Activated naive CD4-positive, alpha-beta T cell treated with Interleukin-2 at 50 U/mL for 16 hours (primary cell): ENCODE data around the gene CHD9.
"Not testable (repeated sequence)": the region's sequence is repeated elsewhere in the genome, so short reads cannot be mapped to it uniquely, and the experiment has no call there.

Experiments
- DNase-seq: peaks from one replicate; pipeline ENCODE4 v3.0.0-alpha.2; 2020

CHD9 gene

DNA sequence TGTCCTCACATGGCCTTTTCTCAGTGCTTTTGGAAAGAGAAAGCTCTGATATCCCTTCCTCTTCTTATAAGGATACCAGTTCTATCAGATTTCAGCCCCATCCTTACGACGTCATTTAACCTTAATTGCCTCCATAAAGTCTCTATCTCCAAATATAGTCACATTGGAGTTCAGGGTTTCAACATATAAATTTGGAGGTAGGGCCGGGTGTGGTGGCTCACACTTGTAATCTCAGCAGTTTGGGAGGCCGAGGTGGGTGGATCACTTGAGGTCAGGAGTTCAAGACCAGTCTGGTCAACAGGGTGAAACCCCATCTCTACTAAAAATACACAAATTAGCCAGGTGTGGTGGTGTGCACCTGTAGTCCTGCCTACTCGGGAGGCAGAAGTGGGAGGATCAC is 7.3 kb upstream of the CHD9 start:
- DNase-seq = not testable (repeated sequence)

DNA sequence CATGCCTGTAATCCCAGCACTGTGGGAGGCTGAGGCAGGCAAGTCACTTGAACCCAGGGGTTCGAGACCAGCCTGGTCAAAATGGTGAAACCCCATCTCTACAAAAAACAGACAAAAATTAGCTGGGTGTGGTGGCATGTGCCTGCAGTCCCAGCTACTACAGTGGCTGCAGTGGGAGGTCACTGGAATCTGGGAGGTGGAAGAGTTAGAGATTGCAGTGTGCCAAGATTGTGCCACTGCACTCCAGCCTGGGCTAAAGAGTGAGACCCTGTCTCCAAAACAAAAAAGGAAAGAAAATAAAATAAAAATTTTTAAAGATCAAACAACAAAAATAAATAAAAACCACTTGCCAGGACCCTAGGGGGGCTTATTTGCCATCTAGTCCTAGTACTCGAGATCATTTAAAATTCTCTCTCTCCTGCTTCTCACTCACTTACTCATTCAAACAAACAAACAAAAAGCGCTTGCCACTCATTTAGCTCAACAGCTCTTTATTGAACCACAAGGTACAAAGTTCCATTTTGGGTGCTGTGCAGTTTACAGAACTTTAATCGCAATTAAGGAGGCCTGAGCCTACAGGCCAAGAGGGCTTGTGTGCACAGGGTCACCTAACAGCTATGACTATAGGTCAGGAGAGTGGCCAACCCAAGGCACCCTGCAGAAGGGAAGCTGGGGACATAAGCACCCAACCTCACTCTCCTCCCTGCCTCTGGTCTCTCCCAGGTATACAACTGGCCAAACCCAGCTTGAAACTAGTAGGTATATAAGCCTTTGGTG is 6.5 kb upstream of the CHD9 start:
- no peak for DNase-seq

DNA sequence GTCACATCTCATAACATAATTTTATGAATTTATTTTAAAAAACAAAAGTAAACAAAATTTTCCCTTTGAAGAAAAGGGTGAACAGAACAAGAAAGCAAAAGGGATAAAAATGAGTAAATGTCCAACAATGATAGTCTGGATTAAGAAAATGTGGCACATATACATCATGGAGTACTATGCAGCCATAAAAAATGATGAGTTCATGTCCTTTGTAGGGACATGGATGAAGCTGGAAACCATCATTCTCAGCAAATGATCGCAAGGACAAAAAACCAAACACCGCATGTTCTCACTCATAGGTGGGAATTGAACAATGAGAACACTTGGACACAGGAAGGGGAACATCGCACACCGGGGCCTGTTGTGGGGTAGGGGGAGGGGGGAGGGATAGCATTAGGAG is 3.5 kb upstream of the CHD9 start:
- not testable (repeated sequence) for DNase-seq

DNA sequence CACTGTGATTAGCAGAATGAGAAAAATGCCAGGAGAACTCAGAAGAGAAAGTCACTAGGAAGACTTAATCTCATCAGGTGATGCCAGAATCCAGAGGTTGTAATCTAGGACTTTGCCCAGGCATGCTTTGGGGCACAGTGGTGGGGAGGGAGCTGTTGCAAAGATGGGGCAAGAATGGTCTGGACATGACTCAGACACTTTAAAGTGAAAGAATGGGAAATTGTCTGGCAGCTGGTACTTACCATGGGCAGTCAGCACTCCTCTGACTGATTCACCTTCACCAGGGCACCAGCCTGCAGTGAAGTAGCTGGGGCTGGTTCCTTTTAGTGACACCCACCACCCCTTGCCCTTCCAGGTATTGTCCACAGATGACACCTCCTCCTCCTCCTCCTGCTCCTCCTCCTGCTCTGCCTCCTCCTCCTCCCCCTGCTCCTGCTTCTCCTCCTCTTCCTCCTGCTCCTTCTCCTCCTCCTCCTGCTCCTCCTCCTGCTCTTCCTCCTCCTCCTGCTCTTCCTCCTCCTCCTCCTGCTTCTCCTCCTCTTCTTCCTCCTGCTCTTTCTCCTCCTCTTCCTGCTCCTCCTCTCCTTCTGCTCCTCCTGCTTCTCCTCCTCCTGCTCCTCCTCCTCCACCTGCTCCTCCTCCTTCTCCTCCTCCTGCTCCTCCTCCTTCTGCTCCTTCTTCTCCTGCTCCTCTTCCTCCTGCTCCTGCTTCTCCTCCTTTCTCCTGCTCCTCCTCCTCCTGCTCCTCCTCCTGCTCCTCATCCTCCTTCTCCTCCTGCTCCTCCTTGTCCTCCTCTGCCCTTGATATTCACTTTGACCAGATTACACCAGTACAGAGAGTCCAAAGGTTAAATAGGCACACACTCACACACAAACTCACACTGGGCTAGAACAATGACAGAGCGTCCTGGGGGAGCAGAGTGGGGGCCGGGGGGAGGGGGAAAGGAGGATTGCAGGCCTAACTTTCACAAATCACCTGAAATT is 2.0 kb upstream of the CHD9 start, which contains the start of gene CHD9NB:
Gene CHD9NB, minus strand, starts transcription at position 379 of the 983 bp plus-strand sequence. CDS start 8,739 bp downstream, outside the sequence.
- DNase-seq = no peak

DNA sequence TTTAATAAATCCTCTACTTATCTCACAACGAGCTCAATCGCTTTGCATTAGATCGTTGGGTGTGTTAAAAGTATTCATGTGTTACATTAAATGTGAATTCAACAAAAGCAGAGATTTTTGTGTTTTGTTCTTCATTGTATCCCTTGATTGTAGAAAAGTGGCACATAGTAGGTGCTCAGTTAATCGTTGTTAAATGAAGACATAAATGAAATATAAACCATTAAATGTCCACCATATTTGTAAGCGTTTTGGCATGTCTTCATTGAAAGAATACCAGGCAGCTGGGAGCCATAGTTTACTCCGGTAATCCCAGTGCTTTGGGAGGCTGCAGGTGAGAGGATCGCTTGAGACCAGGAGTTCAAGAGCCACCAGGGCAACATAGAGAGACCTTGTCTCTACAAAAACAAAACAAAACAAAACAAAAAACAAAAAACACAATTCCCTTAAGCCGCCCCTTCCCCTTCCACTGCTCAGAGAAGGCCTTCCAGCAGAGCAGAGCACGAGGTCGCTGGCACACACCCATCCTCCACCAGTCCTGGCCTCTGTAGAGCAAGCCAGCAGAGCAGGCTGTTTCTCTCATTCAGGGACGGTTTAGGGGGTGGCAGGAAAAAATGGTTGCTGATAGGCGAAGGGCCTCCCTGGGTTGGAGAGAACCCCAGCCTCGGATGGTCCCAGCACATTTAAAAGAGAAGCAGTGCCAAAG is 673 bp upstream of the CHD9 start:
- peak; percentile 32 for DNase-seq

DNA sequence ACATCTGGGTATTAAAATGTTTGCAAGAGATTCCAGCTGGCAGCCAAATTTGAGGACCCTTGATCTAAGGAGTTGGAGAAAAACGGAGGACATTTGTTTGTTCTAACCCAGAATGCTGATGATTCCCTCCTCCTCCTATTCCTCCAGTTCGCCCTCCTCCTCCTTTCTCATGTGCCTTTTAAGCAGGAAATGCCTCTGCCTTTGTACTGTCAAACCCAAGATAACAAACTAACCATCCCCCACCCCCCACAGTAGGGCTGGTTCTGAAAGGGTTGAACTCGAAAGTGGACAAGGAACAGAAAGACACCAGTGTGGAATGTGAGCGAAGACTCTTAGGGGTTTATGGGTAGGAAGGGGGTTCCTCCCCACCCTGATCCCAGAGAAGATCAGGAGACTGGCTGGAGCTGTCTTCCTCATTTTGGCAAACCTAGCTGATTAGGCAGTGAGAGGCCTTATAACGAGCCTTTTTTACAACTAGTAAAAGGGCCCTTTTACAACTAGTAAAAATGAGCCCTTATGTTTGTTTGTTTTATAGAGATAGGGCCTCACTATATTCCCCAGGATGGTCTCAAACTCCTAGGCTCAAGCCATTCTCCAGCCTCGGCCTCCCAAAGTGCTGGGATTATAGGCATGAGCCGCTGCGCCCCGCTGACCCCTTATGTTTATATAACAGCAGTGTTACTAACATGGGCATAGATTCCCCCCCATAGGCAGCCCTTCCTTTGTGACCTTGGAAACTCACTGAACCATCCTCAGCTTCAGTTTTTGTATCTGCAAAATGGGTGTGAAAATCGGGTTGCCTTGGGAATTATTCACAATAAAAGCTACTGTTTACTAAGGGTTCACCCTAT is 975 bp downstream of the CHD9 start:
- no peak for DNase-seq

DNA sequence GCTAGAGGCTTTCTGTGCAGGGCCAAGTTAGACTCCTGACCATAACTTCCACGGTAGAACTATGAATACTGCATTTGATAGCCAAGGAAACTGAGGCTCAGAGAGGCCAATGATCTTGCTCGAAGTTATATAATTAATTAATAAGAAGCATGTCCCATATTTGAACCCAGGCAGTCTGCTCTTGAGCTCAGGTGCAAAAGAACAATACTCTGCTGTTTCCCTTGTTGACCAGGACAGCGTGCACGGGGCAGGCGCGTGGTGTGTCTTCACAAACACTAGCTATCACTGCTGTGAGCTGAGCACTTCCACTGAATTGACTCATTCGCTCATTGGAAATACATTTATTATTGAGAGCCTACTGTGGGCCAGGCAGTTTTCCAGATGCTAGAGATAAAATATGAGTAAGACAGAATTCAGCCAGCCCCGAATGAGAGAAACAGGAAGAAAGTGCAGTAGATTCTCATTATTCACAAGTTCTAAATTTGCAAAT is 1.6 kb downstream of the CHD9 start:
- DNase-seq = no peak

DNA sequence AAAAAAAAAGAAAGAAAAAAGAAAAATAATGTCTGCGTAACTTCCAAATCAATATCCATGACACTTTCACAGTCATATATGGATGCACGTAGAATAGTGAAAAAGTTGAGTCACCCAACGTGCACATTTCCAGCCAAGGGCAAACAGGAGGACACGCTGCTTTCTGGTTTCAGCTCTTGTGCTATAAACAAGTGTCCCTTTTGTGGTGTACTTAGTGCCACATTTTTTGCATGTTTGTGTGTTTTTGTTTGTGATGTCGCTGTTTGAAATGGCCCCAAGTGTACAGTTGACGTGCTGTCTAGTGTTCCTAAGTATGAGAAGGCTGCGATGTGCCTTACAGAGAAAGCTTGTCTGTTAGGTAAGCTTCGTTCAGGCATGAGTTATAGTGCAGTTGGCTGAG is 2.9 kb downstream of the CHD9 start:
- DNase-seq = no peak

DNA sequence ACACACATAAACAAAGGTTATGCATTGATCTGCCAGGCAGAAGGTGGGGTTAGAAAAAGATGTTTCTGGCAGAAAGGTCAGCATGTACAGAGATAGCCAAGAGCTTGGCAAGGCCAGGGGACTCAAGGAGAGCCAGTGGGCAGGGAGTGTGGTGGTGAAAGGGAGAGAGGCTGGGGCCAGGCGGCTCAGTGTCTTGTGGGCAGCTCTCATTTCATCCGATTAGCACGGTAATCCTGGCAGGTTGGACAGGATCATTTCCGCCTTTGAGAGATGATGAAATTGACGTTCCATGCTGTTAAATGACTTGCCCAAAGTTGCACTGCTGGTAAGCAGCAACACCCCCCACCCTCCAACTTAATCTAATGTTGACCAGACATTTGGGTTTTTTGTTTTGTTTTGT is 3.6 kb downstream of the CHD9 start:
- no peak for DNase-seq

DNA sequence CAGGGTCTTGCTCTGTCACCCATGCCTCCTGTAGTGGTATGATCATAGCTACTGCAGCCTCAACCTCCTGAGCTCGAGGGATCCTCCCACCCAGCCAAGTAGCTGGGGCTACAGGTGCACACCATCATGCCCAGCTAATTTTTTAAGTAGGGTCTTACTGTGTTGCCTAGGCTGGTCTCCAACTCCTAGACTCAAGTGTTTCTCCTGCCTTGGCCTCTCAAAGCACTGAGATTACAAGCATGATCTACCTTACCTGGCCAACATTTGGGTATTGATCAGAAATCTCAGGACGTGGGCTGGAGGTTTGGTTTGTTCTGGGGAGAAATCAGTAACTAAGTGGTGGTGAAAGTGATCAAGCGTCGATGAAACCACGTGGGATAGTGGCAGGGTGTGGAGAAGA is 4.1 kb downstream of the CHD9 start:
- no peak for DNase-seq

DNA sequence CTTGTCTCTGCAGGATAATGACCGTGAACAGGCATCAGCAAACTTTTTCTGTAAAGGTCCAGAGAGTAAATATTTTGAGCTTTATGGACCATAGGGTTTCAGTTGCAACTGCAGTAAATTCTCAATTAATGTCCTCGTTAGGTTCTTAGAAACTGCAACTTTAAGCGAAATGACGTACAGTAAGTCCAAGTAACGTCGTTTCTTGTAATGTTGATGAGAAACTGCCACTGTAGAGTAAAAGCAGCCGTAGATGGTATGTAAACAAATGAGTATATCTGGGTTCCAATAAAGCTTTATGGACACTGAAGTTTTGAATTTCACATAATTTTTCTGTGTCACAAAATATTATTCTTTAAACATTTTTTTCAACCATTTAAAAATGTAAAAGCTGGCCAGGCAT is 4.9 kb downstream of the CHD9 start:
- no peak for DNase-seq

DNA sequence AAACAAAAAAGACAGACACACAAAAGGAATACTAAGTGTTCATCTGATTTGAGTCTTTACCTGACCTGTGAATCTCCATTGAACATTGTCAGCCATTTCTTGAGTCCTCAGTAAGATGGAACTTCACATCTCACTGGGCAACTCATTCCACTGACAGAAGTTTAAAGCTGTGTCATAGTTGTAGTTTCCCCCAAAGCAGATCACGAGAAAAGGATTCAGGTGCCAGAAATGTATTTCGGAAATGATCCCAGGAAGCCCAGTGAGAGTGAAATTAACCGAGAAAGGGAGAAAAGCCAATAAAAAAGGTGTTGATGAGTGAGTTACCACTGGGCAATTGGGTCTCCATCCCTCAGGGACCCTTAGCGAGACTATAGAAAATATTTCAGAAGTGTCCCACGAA is 6.5 kb downstream of the CHD9 start:
- no peak for DNase-seq

DNA sequence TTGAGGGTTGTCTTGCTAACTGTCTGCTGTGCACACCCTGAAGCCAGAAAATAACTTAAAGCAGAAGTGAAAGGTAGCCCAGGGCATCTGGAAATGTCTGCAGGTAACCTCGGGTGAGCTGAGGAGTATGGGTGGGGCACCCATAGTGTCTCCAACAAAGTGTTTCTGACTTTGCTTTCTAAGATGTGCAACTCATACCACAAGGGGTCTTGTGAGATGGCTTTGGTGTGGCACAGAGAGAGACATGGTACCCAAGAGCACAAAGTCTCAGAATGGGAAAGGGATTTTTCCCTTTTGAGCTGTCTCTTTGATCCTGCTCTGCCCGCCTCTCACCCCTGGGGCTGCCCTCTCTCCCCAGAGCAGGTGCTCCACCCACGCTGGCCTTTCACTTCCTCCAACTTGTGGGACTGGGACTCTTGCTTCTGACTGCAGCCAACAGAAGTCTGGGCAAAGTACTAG is 6.9 kb downstream of the CHD9 start:
- peak; percentile 26 for DNase-seq

DNA sequence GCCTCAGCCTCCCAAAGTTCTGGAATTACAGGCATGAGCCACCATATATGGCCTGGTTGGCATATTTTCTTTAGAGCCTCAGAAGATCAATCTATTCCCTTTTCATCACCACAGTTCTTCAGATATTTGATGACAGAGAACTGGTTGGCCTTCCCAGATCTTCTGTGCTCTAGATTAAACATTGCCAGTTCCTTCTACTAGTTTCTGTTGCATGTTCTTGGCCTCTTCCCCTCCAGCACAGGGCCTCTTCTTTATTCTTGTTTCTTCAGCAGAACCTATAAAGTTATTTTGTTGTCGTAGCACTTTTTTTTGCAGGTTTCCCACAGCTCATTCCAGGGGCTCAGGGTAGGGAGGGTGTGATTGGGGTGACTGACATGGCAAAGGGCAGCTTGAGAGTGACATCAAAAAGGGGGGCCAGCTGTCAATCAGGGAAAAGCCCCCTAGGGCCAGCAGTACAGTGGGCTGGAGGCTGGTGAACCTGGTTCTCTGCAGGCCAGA is 9.3 kb downstream of the CHD9 start:
- DNase-seq = no peak

DNA sequence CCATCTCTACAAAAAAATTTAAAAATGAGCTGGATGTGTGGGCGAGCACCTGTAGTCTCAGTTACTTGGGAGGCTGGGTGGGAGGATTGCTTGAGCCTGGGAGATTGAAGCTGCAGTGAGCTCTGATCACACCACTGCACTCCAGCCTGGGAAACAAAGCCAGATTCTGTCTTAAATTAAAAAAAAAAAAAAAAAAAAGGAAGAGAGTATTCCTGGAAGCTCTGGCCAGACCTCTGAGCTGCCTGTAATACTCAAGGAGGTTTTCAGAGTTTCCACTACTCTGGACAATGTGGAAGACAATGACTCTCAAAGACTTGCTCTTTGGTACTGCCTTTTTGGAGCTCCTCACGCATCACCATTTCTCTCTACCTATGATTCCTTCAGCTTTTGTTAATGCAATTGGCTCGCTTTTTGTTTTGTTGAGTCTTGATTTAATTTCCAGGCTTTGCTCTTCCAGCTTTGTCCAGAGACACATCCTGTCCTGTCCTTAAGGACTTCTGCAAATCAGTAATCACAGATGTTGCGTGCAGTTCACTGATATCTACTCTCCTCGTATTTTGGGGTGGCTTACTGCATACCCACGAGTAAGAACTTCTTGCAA is 10.8 kb downstream of the CHD9 start:
- no peak for DNase-seq

DNA sequence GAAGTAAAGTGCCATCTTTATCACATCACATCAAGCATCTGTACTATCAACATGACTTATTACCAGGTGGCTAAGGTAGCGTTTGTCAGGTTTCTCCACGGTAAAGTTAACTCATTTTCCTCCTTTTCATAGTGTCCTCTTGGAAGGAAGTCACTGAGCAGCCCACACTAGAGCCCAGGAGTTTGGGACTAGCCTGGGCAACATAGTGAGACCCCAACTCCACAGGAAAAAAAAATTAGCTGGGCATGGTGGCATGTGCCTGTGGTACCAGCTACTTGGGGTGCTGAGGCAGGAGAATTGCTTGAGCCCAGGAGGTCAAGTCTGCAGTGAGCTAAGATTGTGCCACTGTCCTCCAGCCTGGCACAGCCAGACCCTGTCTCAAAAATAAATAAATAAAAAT is 12.9 kb downstream of the CHD9 start:
- no peak for DNase-seq

DNA sequence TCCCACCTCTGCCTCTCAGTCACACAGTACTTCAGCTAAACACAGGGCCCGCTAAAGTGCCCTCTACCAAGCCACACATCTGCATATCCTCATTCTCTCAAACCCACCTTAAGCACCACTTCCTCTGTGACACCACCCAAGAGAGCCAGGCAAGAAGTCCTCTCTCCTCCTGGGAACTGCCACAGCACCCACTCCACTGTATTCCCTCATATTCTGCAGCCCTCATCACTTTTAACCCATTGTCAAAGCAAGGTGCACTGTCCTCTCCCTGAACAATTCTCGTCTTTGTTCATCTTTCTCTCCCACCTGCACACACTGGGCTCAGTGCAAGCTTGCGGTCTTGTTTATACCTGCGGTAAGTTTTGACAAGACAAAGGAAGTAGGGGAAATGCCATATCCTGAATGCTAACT is 13.6 kb downstream of the CHD9 start:
- DNase-seq = no peak

DNA sequence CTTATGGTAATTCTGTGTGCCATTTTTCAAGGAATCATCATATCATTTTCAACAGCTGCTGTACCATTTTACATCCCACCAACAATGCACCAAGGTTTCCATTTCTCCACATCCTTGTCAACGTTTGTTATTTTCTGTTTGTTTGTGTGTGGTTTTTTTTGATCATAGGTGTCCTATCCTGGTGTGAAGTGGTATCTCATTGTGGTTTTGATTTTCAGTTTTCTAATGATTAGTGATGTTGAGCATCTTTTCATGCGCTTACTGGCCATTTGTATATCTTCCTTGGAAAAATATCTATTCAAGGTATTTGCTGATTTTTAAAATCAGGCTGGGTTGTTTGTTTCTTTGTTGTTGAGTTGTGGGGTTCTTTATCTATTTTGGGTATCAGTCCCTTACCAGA is 15.0 kb downstream of the CHD9 start:
- DNase-seq = no peak

DNA sequence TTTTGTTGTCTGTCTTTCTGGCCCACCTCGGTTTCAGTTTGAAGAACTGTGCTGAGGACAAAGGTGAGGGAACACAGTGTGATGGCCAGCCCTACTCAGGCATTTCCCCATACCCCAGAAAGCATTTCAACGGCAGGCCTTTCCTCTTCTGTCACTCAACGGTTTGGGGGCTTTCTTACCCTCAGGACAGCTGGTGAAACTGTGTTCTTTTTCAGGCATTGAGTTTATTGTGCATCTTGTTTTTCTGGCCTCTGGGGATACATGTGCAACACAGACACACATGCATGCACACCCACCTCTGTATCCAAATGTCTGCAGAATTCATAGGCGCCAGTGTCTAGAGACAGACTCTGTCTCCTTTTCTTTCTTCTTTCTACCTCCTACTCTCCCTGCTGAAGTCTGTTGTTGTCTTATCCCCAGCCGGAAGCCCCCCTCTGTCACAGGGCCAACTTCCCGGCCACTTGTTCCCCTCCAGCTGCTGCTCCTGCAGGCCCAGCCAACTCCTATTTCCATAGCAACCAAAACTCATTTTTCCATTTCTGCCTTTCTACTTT is 17.0 kb downstream of the CHD9 start:
- no peak for DNase-seq

DNA sequence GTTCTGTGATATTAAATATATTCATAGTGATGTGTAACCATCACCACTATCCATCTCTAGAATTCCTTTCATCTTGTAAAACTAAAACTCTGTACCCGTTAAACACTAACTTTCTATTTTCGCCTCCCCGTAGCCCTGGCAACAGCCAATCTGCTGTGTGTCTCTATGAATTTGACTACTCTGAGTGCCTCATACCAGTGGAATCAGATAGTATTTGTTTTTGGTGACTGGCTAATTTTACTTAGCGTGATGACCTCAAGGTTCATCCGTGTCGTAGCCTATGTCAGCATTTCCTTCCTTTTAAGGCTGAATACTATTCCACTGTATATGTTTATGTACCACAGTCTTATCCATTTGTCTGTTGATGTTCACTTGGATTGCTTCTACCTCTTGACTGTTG is 18.2 kb downstream of the CHD9 start:
- no peak for DNase-seq

DNA sequence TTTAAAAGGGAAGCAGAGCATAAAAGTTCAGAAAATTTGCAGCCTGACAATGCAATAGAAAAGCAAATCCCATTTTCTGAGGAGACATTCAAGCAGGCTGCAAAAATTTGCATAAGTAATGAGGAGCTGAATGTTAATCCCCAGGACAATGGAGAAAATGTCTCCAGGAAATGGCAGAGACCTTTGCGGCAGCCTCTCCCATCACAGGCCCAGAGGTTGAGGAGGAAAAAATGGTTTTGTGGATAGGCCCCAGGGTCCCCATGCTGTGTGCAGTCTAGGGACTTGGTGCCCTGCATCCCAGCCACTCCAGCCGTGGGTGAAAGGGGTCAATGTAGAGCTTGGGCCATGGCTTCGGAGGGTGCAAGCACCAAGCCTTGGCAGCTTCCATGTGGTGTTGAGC is 19.5 kb downstream of the CHD9 start:
- not testable (repeated sequence) for DNase-seq
